ENCODE data around the gene MAGEA9.
A peak's percentile ranks its signal among the peaks of the same experiment; 100 is the strongest.
"Not testable (repeated sequence)": the region's sequence is repeated elsewhere in the genome, so short reads cannot be mapped to it uniquely, and the experiment has no call there.

MAGEA9 gene

GRCh38 chrX:149781727-149782126, at the start of gene MAGEA9:
Gene MAGEA9, plus strand, starts transcription at chrX:149781930. Its CDS starts 4,281 bp downstream, at chrX:149786211.
- not testable (repeated sequence) for DNase-seq

- DNase-seq, result not testable (repeated sequence)
These were observed 39.5 kb upstream of the MAGEA9 start for GRCh38 chrX:149742269-149742668.

GRCh38 chrX:149746390-149747007, 35.2 kb upstream of the MAGEA9 start:
- not testable (repeated sequence) for DNase-seq

DNA sequence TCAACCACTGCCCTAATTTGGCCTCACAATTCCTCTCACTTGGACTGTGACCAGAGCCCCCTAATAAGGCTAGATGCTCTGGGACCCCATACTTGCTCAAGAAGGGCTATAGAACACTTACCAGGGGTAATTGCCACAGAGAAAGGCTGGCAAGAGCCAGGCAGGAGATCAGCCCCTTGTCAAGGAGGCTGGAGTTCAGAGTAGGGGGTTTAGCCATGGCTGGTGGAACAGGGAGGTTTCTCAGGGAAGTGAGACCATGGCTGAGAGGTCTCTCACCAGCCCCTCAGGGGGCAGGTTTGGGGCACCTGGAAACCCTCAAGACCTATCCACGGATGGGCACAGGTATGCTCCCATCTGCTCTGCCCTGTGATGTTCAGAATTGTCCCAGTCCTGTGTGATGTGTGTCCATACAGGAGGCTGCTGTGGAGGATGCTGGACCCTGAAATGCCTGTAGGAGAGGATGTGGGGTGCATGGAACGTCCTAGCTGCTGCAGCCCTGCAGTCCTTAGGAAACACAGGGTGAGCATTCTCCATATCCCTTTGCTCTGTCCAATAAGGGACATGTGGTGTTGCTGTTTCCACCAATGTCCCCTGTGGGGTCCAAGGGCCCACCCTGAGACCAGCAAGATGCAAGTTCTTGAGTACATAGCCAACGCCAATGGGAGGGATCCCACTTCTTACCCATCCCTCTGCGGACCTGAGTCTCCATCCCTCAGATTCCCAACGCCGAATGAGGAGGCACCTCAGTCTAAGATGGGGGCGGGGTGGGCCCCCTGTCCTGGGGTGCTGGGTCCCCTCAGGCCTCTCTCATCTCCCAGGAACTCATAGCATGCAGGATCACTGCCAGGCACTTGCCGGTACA, 24.3 kb upstream of the MAGEA9 start:
- DNase-seq, result no peak

DNA sequence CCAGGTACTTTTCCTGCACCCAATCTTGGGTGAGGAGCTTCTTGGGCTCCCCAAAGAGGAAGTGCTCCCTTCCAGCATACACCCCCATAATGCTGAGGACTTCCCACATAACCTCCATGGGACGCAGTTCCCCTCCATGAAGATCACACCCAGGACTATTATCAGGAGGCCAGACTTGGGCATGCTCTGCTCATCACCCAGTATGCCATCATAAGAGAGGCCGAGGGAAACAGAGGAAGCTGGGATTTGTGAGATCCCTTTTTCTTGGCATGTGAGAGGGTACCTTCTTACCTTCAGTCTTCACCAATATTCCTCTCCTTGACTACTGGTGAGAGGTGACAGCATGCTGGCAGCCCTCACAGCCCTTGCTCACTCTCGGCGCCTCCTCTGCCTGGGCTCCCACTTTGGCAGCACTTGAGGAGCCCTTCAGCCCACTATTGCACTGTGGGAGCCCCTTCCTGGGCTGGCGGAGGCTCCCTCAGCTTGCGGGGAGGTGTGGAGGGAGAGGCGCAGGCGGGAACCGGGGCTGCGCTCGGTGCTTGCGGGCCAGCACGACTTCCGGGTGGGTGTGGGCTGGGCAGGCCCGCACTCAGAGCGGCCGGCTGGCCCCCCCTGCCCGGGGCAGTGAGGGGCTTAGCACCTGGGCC, 23.5 kb upstream of the MAGEA9 start:
- DNase-seq, result no peak

DNA sequence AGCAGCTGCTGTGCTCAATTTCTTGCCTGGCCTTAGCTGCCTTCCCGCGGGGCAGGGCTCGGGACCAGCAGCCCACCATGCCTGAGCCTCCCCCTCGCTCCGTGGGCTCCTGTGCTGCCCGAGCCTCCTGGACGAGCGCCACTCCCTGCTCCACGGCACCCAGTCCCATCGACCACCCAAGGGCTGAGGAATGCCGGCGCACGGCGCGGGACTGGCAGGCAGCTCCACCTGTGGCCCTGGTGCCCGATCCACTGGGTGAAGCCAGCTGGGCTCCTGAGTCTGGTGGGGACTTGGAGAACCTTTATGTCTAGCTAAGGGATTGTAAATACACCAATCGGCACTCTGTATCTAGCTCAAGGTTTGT, 23.0 kb upstream of the MAGEA9 start:
- not testable (repeated sequence) for DNase-seq

GRCh38 chrX:149759824-149760223, 21.9 kb upstream of the MAGEA9 start:
- DNase-seq, result no peak

GRCh38 chrX:149760965-149761364, 20.8 kb upstream of the MAGEA9 start:
- no peak for DNase-seq

GRCh38 chrX:149761858-149762674, 19.7 kb upstream of the MAGEA9 start:
- not testable (repeated sequence) for DNase-seq

GRCh38 chrX:149762696-149763614, 18.8 kb upstream of the MAGEA9 start:
- DNase-seq, result no peak

- not testable (repeated sequence) for DNase-seq
These were observed 11.4 kb upstream of the MAGEA9 start for GRCh38 chrX:149770344-149770743.

GRCh38 chrX:149773026-149773425, 8.7 kb upstream of the MAGEA9 start:
- not testable (repeated sequence) for DNase-seq

DNA sequence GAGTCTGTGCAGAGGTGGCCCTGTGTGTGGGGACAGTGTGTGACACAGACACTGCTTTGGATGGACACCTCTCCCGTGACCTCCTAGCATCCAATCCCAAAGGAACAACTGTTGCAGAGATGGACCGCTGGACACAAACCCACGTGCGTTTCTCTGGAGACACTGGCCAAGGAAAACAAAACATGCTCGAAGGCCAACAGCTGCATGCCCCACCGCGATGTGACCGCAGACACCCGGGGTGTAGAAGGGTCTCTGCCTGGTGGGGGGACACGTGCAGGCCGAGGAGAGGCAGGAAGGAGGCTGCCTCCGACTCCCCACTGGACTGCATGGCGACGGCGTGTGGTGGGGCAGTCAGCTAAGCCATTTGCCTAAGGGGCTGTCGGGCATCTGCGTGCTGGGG, 8.0 kb upstream of the MAGEA9 start, which contains the start of gene HSFX1:
Gene HSFX1, plus strand, starts transcription at position 301 of the 400 bp plus-strand sequence. CDS start 614 bp downstream, outside the sequence.
- not testable (repeated sequence) for DNase-seq

DNA sequence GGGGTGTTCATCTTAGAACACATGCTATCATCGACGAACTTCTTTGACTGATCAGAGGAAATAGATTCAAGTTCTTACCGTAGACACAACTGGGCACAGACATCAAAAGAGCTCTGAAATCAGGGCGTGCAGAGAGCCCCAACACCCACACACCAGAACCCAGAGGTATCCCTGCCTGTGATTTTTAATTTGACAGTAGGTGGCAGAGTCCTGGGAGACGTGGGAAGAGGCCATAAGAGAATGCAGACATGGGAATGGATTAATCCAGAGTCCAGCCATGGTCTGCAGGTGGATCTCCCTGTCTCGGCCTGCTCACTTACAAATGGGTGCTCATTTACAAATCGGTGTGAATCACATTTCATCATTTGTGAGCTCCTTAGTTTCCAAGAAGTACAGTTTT, 3.7 kb upstream of the MAGEA9 start:
- DNase-seq, result not testable (repeated sequence)

- DNase-seq, result not testable (repeated sequence)
These were observed 13.8 kb downstream of the MAGEA9 start for GRCh38 chrX:149795531-149795930.

DNA sequence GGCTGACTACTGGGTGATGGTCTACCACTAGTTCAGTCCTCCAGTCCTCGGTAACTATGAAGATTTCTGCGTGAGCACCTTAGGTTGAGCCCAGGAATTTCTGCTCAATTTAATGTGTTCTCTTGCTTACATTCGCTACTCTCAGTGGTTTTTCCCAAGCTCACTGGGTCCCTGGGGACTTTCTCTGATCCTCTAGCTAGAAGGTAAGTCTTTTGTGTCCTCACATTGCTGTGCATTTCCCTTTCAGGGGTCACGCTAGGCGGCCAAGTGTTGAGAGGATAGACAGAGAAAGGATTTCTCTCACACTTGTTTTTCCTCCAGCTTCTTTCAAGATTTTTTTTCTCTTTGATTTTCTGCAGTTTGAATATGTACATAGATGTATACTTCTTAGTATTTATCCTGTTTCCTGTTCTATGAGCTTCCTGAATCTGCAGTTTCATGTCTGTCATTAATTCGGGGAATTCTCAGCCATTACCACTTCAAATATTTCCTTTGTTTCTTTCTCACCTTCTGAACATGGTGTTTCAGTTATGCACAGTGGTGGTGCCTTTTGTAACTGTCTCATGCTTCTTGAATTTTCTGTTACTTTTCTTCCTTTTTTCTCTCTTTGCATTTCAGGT, 17.5 kb downstream of the MAGEA9 start:
- peak in 1 of 2 donors; percentile 1 for DNase-seq

GRCh38 chrX:149799938-149800337, 18.2 kb downstream of the MAGEA9 start:
- no peak for DNase-seq

DNA sequence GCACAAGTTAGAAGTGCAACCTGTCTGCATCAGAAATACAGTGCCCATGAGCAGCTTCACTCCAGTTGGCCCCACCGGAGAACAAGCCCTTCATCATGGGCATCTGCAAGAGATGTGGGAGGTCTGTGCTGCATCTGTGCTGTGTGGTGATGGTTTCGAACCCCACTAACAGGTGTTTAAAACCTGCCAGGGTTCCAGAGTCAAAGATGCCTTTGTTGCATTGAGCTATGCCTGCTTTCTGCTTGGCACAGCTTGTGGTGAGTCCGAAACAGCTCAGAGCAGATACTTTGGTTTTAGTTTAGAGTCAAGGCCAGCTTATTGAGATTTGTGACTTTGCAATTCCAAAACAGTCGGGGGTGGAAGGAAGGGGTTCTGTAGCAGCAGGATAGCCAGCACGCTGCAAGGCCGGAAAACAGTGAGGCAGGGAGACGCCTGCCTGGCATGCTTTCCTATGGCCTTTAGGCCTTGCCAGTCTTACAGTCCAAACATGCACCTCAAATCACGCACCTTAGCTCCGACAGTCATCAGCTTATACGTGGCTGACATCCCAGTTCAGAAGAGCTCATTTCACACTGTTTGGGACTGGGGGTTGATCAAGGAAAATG, 21.8 kb downstream of the MAGEA9 start:
- no peak for DNase-seq

DNA sequence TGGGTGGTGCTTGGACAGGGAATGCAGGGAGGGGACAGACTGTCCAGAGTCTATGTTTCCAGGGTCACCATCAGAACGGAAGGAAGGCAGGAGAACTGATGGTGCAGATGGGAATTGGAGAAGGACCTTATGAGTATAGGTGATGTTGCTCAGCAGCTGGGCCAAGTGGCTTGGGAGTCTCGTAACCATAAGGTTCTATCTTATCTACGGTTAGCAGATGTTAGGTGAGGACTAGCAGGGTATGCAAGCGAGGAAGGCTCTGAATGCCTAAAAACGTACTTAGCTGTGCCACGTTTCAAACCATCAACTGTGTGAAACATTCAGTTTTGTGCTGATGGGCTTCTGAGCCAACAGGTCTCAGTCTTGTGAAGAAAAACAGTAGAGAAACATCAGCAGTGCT, 22.4 kb downstream of the MAGEA9 start:
- DNase-seq, result no peak

DNA sequence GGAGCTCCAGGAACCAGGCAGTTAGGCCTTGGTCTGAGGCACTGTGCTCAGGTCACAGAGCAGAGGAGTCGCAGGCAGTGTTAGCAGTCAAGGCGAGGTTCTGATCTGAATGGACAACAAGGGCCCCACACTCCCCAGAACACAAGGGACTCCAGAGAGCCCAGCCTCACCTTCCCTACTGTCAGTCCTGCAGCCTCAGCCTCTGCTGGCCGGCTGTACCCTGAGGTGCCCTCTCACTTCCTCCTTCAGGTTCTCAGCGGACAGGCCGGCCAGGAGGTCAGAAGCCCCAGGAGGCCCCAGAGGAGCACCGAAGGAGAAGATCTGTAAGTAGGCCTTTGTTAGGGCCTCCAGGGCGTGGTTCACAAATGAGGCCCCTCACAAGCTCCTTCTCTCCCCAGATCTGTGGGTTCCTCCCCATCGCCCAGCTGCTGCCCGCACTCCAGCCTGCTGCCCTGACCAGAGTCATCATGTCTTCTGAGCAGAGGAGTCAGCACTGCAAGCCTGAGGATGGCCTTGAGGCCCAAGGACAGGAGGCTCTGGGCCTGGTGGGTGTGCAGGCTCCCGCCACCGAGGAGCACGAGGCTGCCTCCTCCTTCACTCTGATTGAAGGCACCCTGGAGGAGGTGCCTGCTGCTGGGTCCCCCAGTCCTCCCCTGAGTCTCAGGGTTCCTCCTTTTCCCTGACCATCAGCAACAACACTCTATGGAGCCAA, 26.2 kb downstream of the MAGEA9 start:
- DNase-seq, result no peak

Data from CD4-positive, alpha-beta T cell treated with Interleukin-4 for 1 hour (primary cell).